Transverse colon (tissue), 4 donors: ENCODE data around the gene APOA5.

Experiments used
- EP300 ChIP-seq: sonication (generic); formaldehyde crosslinking; IDR thresholded peaks from one replicate; pipeline ENCODE4 v1.6.1; 2017; ENCODE audit warnings: antibody characterized with exemption, low read depth
- POLR2A ChIP-seq: fragments of 450-650 bp; IDR thresholded peaks from one replicate; pipeline ENCODE4 v1.6.1; 2016; ENCODE audit warnings: antibody characterized with exemption, mild to moderate bottlenecking, moderate library complexity
- POLR2AphosphoS5 ChIP-seq, 3 donors: sonication (generic); formaldehyde crosslinking; IDR thresholded peaks; one replicate each; pipeline ENCODE4 v1.6.1; 2016; ENCODE audit warnings: antibody characterized with exemption in 3 of 3
- TF ChIP-seq, protein P1 (sequence below), 5 experiments: fragments of 200-600 bp in 3 of 5; fragments of 450-650 bp in 2 of 5; sonication (generic) in 3 of 5; IDR thresholded peaks; 1 replicate in 2 of 5; 2 replicates in 3 of 5; pipeline ENCODE4 v1.5.1; 2016 to 2017; ENCODE audit warnings: antibody characterized with exemption in 5 of 5, inconsistent platforms in 3 of 5, mild to moderate bottlenecking in 2 of 5, moderate library complexity in 1 of 5

DNA sequence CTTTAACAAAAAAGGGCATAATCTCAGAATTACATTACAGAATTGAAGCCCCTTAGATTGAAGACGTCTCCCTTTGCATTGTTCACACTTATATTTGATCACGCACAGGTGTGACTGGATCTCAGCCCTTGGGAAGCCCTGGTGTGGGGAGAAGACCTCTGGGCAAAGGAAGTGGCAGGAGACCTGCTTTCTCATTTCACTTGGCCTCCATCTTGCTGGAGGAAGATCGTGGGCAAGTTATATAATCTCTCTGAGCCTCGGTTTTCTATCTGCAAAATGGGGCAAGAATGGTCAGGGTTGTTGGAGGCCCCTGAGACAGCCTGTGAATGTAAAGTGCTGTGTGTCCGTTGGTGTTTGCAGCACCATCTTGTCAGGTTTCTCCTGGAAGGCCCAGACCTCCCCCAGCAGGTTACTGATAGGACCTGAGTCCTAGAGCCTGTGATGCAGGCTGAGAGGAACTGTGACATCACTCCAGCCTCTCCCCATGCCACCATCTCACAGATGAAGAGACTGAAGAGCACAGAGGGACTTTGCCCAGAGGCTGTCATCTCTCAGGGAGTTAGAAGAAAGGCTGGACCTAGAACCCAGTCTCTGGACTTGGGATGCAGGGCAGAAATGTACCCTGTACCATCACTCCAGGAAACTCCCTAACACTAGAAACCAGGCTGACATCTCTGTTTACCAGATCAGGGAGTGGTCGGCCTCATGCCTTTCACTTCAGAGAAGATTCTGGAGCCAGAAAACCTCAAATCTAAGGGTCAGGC, 46.8 kb upstream of the APOA5 start:
- TF ChIP-seq POLR2AphosphoS5 (IDR thresholded peaks at IDR 0.05) (no peak), POLR2A (no peak), EP300 (no peak)
- TF ChIP-seq, protein P1, sequence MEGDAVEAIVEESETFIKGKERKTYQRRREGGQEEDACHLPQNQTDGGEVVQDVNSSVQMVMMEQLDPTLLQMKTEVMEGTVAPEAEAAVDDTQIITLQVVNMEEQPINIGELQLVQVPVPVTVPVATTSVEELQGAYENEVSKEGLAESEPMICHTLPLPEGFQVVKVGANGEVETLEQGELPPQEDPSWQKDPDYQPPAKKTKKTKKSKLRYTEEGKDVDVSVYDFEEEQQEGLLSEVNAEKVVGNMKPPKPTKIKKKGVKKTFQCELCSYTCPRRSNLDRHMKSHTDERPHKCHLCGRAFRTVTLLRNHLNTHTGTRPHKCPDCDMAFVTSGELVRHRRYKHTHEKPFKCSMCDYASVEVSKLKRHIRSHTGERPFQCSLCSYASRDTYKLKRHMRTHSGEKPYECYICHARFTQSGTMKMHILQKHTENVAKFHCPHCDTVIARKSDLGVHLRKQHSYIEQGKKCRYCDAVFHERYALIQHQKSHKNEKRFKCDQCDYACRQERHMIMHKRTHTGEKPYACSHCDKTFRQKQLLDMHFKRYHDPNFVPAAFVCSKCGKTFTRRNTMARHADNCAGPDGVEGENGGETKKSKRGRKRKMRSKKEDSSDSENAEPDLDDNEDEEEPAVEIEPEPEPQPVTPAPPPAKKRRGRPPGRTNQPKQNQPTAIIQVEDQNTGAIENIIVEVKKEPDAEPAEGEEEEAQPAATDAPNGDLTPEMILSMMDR (IDR thresholded peaks at IDR 0.05) = no peak
